GM12801 (cell line): ENCODE results near the gene MAPKAP1.

Experiments
- TF ChIP-seq, protein P1 (sequence below): IDR thresholded peaks from one replicate; pipeline ENCODE4 v1.5.1; 2011; ENCODE audit warnings: control low read depth; ENCODE audit not compliant: insufficient read length; ENCODE audit errors: extremely low read depth

MAPKAP1 gene

GRCh38 chr9:125660557-125660956 lies 46.5 kb downstream of the MAPKAP1 start:
- TF ChIP-seq, protein P1, sequence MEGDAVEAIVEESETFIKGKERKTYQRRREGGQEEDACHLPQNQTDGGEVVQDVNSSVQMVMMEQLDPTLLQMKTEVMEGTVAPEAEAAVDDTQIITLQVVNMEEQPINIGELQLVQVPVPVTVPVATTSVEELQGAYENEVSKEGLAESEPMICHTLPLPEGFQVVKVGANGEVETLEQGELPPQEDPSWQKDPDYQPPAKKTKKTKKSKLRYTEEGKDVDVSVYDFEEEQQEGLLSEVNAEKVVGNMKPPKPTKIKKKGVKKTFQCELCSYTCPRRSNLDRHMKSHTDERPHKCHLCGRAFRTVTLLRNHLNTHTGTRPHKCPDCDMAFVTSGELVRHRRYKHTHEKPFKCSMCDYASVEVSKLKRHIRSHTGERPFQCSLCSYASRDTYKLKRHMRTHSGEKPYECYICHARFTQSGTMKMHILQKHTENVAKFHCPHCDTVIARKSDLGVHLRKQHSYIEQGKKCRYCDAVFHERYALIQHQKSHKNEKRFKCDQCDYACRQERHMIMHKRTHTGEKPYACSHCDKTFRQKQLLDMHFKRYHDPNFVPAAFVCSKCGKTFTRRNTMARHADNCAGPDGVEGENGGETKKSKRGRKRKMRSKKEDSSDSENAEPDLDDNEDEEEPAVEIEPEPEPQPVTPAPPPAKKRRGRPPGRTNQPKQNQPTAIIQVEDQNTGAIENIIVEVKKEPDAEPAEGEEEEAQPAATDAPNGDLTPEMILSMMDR = no peak

DNA sequence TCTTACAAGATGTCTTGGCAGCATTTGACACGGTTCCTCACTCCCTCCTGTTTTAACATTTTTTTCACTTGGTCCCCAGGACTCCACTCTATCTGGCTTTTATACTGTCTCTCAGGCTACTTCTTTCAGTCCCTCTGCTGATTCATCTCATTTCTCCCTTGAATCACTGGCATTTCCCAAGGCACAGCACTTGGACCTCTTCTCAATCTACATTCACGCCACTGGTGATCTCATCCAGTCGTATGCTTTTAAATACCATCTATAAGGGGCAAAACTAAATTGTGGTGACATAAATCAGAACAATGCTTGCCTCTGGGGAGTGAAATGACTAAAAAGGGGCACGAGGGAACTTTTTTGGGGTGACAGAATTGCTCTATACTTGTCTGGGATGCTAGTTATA lies 47.1 kb downstream of the MAPKAP1 start:
- TF ChIP-seq, protein P1 = no peak

DNA sequence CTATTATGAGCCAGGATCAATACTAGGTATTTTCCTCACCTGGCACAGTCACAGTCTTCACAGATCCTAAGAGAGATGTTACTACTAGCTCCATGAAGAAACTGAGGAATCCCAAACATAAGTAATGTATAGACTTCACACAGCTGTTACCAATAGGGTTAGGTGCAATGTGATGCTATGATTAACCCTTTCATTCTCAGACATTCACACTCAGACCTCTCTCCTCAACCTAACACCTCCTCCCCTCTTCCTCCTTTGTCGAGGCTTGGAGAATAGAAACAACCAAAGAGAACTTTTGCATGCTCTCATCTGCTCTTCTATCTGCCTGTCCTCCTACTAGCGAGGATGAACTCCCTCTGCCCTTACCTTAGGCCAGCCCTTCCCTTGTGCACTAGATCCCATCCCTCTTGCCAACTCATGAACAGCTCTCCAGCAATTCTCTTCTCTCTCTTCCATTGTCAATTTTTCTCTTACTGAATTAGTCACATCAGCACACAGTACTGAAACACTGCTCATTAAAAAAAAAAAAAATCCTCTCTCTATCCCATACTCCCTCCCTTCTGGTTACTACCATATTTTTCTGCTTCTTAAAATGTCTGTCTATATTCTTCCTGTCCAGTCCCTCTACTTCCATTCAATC lies 47.7 kb downstream of the MAPKAP1 start:
- TF ChIP-seq, protein P1 = no peak

DNA sequence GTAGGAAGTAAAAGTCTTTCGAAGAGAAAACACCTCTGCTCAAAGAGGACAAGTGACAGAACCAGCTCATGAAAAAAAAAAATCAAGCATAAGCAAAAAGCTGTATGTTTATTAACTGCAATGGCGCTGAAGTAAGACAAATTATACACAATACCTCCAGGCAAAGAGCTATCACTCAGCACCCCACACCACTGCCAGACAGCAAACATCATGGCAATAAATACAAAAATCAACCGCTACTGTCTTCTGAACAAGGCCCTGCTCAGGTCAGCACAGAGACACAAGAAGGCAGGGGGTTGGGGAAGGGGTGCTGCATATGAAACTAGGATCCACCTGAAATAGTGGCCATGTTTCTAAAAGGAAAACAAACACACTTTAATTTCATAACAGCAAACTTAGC lies 50.4 kb downstream of the MAPKAP1 start:
- TF ChIP-seq, protein P1 = no peak

DNA sequence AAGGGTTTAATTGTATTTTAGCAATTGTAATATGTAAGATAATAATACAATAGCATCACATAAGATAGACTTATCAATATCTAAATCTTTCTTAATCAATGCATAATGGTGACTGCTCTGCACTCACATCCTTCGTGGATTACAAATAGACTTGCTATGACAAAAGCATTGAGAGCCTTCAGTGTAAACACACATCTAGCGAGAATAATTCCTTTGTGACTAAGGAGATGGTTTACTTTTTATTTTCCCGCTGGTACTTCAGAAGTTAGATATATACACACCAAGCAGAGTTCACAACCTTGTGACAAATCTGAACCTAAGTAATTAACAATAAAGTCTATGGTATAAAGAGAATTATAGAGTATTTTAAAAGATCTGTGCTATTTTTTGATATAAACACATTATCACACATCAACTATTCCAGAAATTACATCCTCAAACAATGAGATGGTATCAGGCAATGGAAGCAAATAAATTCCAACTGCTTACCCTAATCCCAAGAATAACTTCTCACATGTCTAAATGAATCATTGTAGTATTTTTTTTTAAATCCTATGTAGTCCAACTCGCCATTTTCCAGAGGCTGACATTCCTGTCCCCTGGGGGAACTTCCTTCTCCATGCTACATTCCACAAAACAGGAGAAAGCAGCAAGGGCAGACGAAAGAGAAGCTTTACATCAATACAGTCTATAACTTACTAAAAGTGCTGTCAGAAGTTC lies 51.2 kb downstream of the MAPKAP1 start:
- TF ChIP-seq, protein P1 = no peak

GRCh38 chr9:125655066-125655633 lies 51.9 kb downstream of the MAPKAP1 start:
- TF ChIP-seq, protein P1 = no peak

DNA sequence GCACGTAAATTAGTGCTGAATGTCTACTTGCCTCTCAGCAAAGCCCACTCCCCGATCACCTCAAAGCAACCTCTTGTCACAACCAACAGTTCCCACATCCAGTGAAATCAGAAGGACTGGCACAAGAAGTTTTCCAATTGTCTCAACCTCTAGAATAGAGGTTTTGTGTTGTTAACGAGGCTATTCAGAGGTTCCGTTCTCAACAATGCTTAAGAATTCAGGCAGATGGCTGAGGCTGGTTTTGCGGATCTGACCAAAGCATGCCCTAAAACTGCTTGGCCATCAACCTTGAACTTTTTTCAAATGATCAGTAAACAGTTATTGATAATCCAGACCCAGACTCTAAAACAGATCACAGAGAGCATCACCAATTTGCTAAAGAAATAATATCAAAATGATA lies 52.9 kb downstream of the MAPKAP1 start:
- TF ChIP-seq, protein P1 = no peak
